ENCODE results near the gene ADH4. TPM values are rescaled to one million over a fixed set of nuclear protein-coding genes. Genes with fewer than 3 reads are reported as not detected.
A peak's percentile ranks its signal among the peaks of the same experiment; 100 is the strongest.
"Not testable (repeated sequence)": the region's sequence is repeated elsewhere in the genome, so short reads cannot be mapped to it uniquely, and the experiment has no call there.

The ADH4 gene
- total RNA-seq, 4 donors from 2014 or later = 0.55 to 1.1 TPM; not detected in 2

GRCh38 chr4:99121008-99121407 is 23.1 kb downstream of the ADH4 start:
- WGBS, 2 donors (ENCODE audit: low coverage in 1 of 2) = 78 to 100% methylated on average over 3 to 4 of the region's 4 CpGs
- no peak for TF ChIP-seq POLR2A (IDR thresholded peaks at IDR 0.05)
- no peak for TF ChIP-seq POLR2AphosphoS5 (IDR thresholded peaks at IDR 0.05)
- TF ChIP-seq, protein P1, sequence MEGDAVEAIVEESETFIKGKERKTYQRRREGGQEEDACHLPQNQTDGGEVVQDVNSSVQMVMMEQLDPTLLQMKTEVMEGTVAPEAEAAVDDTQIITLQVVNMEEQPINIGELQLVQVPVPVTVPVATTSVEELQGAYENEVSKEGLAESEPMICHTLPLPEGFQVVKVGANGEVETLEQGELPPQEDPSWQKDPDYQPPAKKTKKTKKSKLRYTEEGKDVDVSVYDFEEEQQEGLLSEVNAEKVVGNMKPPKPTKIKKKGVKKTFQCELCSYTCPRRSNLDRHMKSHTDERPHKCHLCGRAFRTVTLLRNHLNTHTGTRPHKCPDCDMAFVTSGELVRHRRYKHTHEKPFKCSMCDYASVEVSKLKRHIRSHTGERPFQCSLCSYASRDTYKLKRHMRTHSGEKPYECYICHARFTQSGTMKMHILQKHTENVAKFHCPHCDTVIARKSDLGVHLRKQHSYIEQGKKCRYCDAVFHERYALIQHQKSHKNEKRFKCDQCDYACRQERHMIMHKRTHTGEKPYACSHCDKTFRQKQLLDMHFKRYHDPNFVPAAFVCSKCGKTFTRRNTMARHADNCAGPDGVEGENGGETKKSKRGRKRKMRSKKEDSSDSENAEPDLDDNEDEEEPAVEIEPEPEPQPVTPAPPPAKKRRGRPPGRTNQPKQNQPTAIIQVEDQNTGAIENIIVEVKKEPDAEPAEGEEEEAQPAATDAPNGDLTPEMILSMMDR (IDR thresholded peaks at IDR 0.05) = no peak
- TF ChIP-seq EP300 (IDR thresholded peaks at IDR 0.05; ENCODE audit: low read depth) = no peak
- in situ Hi-C loops (cut with MboI; ENCODE audit: low pct_ligation_motif_present in 1 of 4, low pct_unique_long_range_greater_than_20kb in 1 of 4, low sequenced_read_pairs in 3 of 4) (loop anchor here (5.0 to 25.0 kb wide), 3 partner anchors 284 to 291 kb away; no protein-coding TSS in a partner anchor), intact Hi-C loops (cut with DNase I; ENCODE audit: low total_unique reads) (loop anchor here (5.0 kb wide), 1 partner anchor 286 kb away; no protein-coding TSS in a partner anchor)
- DNase-seq = no peak
- H3K4me3 ChIP-seq = no peak overlapping the region
- no peaks in the 10 kb centered on the region for H3K27me3 ChIP-seq
- H3K4me1 ChIP-seq = peaks cover 0 to 6% (median 0%) of the 10 kb centered on the region in 4 donors
- H3K27ac ChIP-seq = no peak overlapping the region
- no peaks in the 10 kb centered on the region for H3K36me3 ChIP-seq
- H3K9me3 ChIP-seq = no peaks in the 10 kb centered on the region

GRCh38 chr4:99120501-99120900 is 23.6 kb downstream of the ADH4 start:
- Histone ChIP-seq H3K27ac (no peak overlapping the region), H3K36me3 (no peaks in the 10 kb centered on the region), H3K9me3 (no peaks in the 10 kb centered on the region), H3K4me3 (no peak overlapping the region), H3K27me3 (no peaks in the 10 kb centered on the region), H3K4me1 (peaks cover 0 to 6% (median 0%) of the 10 kb centered on the region in 4 donors)
- intact Hi-C loops (cut with DNase I; ENCODE audit: low total_unique reads) = loop anchor here (5.0 kb wide), 1 partner anchor 287 kb away; no protein-coding TSS in a partner anchor
- no peak for TF ChIP-seq POLR2A (IDR thresholded peaks at IDR 0.05)
- TF ChIP-seq EP300 (IDR thresholded peaks at IDR 0.05; ENCODE audit: low read depth) = no peak
- TF ChIP-seq, protein P1 (IDR thresholded peaks at IDR 0.05) = no peak
- no peak for TF ChIP-seq POLR2AphosphoS5 (IDR thresholded peaks at IDR 0.05)
- DNase-seq = no peak
- 95% methylated on average over 5 of the region's 5 CpGs; no CpG with 5 or more reads in 1 of the 2 donors for WGBS, 2 donors (ENCODE audit: low coverage in 1 of 2)
- in situ Hi-C loops (cut with MboI; ENCODE audit: low pct_ligation_motif_present in 1 of 4, low pct_unique_long_range_greater_than_20kb in 1 of 4, low sequenced_read_pairs in 3 of 4) = loop anchor here (5.0 to 25.0 kb wide), 3 partner anchors 284 to 292 kb away; no protein-coding TSS in a partner anchor

DNA sequence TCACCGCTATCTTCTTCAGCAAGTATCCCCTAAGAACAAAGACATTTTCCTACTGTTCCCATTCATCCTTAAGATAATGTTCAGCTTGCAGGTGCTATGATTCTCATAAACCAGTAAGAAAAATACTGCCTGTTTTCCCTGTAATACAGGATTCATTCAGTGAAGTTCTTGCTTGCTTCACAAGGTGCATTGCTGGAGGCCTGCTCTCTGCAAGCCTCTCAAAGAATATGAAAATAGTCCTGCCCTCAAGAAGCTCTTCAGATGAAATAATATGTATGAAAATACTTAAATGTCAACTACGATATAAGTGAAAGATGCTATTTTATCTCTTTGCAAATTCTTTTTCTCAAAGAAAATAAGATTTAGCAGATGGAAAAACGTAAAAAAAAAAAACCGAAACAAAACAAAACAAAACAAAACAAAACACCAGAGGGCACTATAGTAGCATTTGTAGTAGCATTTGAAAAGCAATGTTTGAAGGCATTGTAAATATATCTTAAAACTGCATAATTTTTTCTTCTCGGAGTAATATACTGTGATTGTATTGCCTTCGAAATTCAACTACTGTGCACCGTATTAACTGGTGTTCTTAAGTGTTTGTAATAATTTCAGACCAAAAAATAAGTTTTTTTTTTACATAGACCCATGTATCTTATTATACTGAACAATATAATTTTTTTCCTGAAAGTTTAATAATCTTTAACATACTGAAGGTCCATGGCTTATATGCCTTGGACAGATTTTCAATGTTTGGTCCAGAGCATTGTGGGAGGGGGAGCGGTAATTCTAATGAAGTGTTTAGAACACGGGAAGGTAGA is 26.0 kb downstream of the ADH4 start:
- no peaks in the 10 kb centered on the region for H3K36me3 ChIP-seq
- intact Hi-C loops (cut with DNase I; ENCODE audit: low total_unique reads) = loop anchor here (10.0 kb wide), 1 partner anchor 347 kb away; no protein-coding TSS in a partner anchor
- no peak for TF ChIP-seq POLR2A (IDR thresholded peaks at IDR 0.05)
- TF ChIP-seq POLR2AphosphoS5 (IDR thresholded peaks at IDR 0.05) = no peak
- TF ChIP-seq, protein P1 (IDR thresholded peaks at IDR 0.05) = peak in 4 of 5 experiments; percentile 33 to 55 (median 36)
- H3K27me3 ChIP-seq = no peaks in the 10 kb centered on the region
- no peak overlapping the region for H3K27ac ChIP-seq
- H3K4me1 ChIP-seq = peaks cover 0 to 6% (median 0%) of the 10 kb centered on the region in 4 donors
- H3K4me3 ChIP-seq = no peak overlapping the region
- no peak for DNase-seq
- in situ Hi-C loops (cut with MboI; ENCODE audit: low pct_ligation_motif_present in 1 of 4, low pct_unique_long_range_greater_than_20kb in 1 of 4, low sequenced_read_pairs in 3 of 4) = loop anchor here in 2 of 4 donors (25.0 kb wide), 1 partner anchor 294 kb away; no protein-coding TSS in a partner anchor
- H3K9me3 ChIP-seq = no peaks in the 10 kb centered on the region
- WGBS, 2 donors (ENCODE audit: low coverage in 1 of 2) = 25 to 34% methylated on average over 8 to 9 of the region's 9 CpGs

- not testable (repeated sequence) for H3K9me3 ChIP-seq, H3K4me1 ChIP-seq, H3K27me3 ChIP-seq, DNase-seq, H3K4me3 ChIP-seq, H3K36me3 ChIP-seq, H3K27ac ChIP-seq
- 85% methylated on average over 13 to 29 of the region's 29 CpGs for WGBS, 2 donors (ENCODE audit: low coverage in 1 of 2)
- intact Hi-C loops (cut with DNase I; ENCODE audit: low total_unique reads) (loop anchor here (10.0 kb wide), 1 partner anchor 348 kb away; no protein-coding TSS in a partner anchor), in situ Hi-C loops (cut with MboI; ENCODE audit: low pct_ligation_motif_present in 1 of 4, low pct_unique_long_range_greater_than_20kb in 1 of 4, low sequenced_read_pairs in 3 of 4) (loop anchor here in 2 of 4 donors (25.0 kb wide), 1 partner anchor 295 kb away; no protein-coding TSS in a partner anchor)
Observed at GRCh38 chr4:99117122-99117841, 26.8 kb downstream of the ADH4 start.

DNA sequence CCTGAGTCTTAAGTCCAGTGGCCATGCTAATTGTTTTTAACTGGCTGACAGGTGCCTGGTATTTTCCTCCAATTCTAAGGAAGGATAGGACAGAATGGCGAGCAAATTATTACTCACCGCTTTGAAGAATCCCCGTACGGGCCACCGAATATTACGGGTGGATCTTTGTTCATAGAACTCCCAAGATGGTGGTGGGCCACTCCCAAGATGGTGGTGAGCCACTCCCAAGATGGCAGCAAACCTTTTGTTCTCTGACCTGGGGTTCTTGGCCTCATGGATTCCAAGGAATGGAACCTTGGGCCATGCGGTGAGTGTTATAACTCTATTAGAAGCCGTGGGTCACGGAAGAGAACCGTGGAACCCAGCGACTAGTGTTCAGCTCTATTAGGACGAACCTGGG is 34.8 kb downstream of the ADH4 start:
- H3K36me3 ChIP-seq; intact Hi-C loops (cut with DNase I; ENCODE audit: low total_unique reads); H3K27me3 ChIP-seq; H3K4me1 ChIP-seq; H3K27ac ChIP-seq; H3K4me3 ChIP-seq; H3K9me3 ChIP-seq; DNase-seq: not testable (repeated sequence)
- in situ Hi-C loops (cut with MboI; ENCODE audit: low pct_ligation_motif_present in 1 of 4, low pct_unique_long_range_greater_than_20kb in 1 of 4, low sequenced_read_pairs in 3 of 4) = loop anchor here in 2 of 4 donors (25.0 kb wide), 1 partner anchor 303 kb away; no protein-coding TSS in a partner anchor
- WGBS, 2 donors (ENCODE audit: low coverage in 1 of 2) = 82% methylated on average over 12 of the region's 12 CpGs; no CpG with 5 or more reads in 1 of the 2 donors
